Loucy (cell line): Measurements from ENCODE around the gene CRHR2.

Experiments
- CTCF ChIP-seq: fragments of 200-600 bp; sonication (generic); conservative IDR thresholded peaks from 2 replicates; pipeline ENCODE4 v1.5.1; 2014; ENCODE audit warnings: mild to moderate bottlenecking, antibody characterized with exemption, low read length
- EZH2phosphoT487 ChIP-seq: fragments of 200-600 bp; IDR thresholded peaks from 2 replicates; pipeline ENCODE4 v1.6.1; 2018; ENCODE audit warnings: antibody characterized with exemption, mild to moderate bottlenecking, moderate library complexity, borderline replicate concordance

GRCh38 chr7:30648744-30649540, 33.3 kb downstream of the CRHR2 start:
- TF ChIP-seq CTCF (no peak), EZH2phosphoT487 (no peak)
